ENCODE measurements around the gene CREB1.

CREB1 gene

DNA sequence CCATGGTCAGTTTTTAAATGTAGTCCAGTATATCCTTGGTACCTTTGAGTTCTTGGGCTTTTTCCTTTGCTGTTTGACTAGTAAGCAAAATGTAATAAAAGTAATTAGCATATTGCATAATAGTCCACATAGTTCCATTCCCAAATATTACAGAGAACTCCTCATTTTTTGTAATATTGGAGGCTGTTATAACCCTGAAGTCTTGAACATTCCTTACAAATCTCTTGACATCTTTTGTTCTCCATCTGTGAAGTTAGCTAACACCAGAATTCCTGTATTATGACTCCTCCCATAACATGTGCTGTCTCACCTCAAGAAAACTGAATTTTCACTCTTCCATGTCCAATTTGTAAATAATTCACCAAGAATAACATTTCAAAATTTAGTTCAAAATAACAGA is 17.1 kb downstream of the CREB1 start:
- FAIRE-seq = no peak

DNA sequence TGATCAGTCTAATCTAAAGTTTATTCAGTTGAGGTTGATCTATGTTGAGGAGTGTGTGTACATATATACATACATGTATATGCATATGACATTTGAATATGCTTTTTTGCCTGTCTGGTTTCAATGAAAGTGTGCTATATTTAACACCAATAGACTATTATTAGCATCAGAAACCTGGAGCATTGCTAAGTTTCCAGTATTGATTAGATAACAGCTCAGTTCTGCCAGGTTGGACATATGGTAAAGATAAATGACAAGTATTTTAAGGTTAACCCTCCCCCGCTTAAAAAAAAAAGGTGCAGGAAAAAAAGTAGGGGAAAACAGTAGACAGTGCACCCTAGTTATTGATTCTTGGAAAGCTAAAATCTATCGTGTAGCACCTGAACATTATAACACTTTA is 19.4 kb downstream of the CREB1 start:
- no peak for FAIRE-seq

DNA sequence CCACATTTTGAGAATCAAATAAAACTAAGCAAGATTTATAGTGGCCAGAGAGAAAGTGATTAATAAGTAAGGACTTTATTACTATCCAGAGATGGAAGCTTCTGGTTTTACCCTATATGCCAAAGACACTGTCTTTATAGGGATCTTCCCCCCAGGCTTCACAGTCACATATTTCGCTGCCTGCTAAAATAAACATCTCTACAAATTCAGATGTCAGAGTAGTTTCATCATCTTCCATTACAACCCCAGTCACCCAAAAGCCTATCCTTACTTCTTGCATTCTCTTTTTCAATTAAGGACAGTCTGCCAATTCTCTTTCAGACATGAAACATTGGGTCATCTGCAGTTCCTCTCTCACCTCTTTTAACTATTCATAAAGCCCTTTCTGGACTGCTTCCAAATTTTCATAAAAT is 28.3 kb downstream of the CREB1 start:
- FAIRE-seq = peak; percentile 27

DNA sequence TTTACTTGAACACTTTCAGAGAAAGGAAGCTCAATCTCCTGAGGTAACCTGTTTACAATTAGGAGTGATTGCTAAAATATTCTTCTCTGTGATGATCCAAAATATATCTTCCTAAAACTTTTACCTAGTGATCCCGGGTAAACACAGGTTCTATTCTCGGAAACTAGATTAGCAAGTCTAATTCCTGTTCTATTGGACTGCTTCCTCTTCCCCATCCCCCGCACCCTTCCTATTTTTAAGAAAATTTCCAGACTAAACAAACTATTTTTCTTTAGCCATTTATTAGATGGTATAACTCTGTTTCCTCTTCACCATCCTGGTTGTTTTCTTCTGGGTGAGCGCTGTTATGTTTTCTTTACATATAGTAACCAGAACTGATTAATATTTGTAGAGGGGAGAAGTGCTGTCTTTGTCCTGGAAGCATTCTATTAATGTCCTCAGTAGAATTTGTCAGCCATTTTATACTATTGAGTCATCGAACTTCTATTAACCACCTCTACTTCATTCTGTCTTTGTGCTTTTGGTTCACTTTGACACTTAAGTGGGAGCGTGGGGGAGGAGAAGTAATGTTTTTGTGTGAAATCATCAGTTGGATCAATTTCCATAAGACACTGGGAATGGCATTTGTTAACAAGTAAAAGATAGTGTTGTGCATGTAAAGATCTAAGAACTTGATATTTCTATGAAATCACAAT is 31.8 kb downstream of the CREB1 start:
- no peak for FAIRE-seq

DNA sequence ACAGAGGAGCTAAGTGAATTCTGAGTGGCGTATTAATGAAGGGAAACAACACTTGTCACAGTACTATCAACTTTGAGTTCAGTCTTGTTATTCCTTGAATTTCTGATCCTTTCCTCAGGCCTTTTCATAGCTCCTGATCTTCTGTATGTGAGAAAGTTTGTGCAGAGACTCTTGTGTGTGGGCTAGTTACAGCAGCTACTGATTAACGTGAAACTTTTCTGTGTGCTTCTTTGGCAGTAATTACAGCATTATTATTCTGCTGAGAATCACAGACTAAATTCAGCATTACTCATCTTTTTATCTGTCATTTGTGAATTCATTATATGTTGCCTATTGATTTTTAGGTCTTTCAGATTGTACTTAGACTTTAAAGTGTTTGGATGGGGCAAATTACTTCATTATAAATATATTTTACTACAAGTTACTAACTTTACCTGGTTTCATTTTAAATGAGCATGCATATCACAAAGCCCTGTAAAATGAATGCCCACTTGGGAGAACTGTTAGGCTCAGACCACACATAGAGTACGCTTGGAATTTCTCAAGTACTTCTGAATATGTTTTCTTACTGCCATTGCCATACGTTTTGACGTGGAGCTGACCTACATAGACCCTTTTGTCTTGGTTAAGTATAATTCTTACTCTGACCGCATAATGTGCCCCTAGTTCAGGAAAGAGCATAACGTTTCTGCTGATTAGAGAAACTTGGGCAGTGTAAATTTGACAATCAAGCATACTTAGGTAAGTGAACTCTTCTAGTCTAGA is 36.2 kb downstream of the CREB1 start:
- no peak for FAIRE-seq

DNA sequence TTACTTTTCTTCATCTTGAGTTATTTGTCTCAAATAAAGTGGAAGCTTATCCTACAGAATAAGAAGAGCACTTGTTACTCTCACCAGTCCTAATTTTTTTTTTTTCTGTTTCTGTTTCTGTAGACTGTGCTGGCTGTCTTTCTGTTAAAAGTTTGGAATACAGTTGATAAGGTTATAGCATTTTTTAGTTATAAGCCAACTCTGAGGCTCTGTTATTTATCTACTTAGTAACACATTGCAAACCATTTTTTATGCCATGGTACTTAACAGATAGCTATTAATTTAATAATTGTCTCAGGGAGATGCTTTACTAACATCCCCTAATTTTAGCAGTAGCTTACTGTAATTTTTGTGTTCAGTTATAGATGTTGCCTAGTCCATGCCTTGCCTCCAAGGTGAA is 37.9 kb downstream of the CREB1 start:
- no peak for FAIRE-seq

DNA sequence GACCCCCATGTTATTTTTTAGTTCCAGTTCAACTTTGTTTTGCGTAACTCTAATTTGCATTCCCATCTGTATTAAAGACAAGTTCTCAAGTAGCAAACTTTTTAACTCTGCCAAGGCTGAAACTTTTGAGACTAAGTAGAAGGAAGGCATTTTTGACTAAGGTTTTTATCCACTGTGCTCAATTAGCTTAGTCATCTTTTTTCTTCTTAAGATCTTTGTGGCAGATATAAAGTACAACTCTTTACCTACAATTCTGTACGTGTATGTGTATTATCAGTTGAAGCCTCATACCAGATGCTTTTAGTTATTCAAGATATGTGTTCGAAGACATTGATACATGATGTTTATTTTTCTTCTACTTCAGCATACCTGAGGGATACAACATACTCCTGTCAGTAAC is 41.6 kb downstream of the CREB1 start:
- no peak for FAIRE-seq

DNA sequence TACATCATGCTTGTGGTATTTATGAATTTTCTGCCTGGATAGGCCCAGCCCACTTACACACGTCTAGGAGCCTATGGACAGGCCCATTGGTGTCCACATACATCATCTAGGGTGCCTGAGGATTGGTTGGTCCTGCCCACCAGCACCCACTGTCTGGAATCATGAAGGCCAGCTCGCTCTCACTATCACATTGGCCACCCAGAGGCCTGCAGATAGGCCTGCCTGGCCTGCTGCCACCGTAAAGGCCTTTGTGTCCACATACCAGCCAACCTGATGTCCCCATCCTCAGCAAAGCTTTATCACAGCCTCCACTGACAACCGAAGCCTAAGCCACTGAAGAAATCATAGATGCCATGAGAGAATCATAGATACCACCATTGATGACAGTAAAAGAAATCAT is 55.2 kb downstream of the CREB1 start:
- FAIRE-seq = no peak

DNA sequence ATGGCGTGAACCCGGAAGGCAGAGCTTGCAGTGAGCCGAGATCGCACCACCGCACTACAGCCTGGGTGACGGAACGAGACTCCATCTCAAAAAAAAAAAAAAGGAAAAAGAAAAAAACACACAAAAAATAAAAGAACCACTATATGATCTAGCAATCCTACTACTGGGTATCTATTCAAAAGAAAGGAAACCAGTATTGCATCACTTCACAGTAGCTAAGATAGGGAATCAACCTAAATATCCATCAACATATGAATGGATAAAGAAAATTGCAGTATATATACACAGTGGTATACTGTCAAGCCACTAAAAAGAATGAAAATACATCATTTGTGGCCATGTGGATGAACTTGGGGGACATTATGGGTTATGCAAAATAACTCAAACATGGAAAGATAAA is 57.5 kb downstream of the CREB1 start:
- FAIRE-seq = no peak

DNA sequence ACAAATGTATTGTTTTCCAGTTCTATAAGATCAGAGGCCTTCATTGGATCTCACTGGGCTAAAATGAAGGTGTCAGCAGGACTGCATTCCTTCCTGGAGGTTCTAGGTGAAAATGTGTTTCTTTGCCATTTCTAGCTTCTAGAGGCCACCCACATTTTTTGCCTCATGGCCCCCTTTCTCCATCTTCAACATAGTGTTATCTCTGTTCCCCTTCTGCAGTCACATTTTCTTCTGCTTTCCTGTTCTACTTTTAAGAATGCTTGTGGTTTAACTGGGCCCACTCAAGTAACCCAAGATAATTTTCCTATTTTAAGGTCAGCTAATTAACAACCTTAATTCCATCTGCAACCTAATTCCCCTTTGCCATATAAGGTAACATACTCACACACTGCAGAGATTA is 59.4 kb downstream of the CREB1 start:
- no peak for FAIRE-seq

DNA sequence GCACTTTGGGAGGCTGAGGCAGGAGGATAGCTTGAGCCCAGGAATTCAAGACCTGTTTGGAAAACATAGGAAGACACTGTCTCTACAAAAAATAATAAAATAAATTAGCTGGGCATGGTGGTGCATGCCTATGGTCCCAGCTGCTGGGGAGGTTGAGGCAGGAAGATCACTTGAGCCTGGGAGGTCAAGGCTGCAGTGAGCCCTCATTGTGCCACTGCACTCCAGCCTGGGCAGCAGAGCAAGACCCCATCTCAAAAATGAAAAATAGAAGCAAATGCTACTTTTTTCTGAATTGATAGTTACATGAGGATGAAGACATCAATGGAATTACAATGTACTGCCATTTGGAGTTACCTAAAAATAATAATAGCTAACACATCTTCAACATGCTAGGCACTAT is 63.5 kb downstream of the CREB1 start:
- no peak for FAIRE-seq

DNA sequence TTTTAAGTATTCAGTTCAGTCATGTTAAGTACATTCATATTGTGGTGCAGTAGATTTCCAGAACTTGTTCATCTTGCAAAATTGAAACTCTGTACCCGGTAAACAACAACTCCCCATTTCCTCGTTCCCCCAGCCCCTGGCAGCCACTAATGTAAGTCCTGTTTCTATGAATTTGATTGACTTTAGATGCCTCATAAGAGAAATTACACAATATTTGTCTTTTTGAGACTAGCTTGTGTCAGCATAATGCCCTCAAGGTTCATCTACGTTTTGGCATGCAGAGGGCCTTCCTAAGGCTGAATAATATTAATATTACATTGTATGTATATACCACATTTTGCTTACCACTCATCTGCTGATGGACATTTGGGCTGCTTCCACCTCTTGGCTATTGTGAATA is 64.5 kb downstream of the CREB1 start:
- no peak for FAIRE-seq

DNA sequence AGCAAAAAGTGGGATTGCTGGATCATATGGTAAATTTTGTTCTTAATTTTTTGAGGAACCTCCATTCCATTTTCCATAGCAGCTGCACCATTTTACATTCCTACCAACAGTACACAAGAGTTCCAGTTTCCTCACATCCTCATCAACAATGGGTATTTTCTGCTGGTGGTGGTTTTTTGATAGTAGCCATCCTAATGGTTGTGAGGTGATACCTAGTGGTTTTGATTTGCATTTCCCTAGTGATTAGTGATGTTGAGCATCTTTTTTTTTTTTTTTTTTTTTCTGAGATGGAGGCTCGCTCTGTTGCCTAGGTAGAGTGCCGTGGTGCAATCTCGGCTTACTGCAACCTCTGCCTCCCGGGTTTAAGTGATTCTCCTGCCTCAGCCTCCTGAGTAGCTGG is 65.0 kb downstream of the CREB1 start:
- FAIRE-seq = no peak

DNA sequence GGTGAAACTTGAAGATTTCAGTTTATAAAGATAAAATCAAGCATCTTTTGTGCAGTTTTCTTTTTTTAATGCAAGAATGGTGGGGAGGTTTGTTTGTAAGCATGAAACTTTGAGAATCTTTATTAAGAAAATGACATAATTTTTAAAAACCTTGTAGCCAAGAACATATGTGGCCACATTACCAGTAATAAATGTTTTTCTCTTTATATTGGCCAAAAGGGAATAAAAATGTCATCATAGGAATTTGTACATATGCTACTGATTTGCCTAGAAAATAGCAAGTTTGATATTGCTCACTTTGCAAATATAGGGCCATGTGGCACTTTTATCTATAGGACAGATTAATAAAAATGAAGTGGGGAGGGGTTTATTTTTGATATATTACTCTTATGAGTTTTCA is 69.9 kb downstream of the CREB1 start:
- no peak for FAIRE-seq

DNA sequence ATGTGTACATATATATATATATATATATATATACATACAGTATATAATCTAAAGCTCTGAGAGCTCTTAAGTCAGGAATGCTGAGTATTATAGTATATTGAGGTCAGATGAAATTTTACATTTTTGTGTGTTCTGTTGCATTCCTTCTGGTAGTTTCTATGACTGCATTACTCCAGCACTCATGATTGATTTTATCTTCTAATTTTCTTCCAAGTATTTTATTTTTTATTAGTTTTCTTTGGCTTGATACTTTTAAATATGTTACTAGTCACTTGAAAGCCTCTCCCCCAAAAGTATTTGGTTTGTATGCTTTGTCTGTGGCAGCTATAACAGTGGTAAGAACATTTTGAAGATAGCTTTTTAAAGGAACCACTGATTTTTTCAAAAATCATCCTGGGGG is 70.5 kb downstream of the CREB1 start:
- FAIRE-seq = no peak

DNA sequence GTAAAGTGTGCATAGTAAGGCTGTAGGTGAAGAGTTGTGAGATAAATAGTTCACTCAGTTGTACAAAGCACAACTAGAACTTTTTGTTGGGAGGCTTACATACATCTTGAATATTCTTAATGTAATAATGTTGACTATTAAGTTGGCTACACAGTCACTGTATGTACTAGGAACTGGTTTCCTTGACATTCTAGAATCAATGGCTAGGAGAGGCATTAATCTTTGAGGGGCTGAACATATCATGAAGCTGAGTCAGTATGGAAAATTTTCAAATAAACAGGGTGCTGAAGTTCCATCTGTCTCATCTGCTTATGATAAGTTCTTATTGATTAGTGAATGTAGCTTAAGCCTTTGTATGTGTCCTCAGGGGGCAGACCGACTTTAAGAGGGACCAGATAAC is 72.0 kb downstream of the CREB1 start:
- peak; percentile 64 for FAIRE-seq

DNA sequence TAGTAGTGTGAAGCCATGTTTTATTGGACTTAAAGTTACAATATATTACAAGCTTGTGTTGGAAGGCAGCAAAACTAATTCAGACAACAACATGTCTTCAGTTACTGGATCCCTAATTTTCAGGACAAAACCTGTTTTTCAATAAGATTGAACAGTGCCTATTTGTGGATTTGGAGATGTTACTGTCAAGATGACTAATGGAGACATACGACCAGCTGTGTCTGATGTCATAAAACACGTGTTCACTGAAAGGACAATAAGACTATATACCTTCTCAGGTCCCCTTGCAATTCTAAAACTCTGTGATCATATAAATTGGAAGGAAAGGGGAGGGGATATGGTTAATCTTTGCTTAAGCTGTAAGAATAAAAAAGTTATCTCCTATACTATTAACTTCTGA is 73.7 kb downstream of the CREB1 start:
- FAIRE-seq = no peak

DNA sequence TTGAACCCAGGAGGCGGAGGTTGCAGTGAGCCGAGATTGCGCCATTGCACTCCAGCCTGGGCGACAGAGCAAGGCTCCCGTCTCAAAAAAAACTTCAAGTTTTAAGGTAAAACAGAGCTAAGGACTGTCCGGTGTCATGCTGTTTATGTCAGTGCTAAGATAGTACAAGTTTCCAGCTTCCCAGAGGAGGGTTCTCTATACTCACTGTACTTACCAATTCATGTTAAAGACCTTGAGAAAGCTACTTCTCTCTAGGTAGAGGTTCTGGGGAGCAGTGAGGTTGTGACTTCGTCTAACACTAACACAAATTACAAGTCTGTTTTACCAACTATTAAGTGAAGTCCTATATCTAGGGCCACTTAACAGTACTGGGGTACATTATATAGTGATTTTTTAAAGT is 76.6 kb downstream of the CREB1 start:
- FAIRE-seq = no peak

DNA sequence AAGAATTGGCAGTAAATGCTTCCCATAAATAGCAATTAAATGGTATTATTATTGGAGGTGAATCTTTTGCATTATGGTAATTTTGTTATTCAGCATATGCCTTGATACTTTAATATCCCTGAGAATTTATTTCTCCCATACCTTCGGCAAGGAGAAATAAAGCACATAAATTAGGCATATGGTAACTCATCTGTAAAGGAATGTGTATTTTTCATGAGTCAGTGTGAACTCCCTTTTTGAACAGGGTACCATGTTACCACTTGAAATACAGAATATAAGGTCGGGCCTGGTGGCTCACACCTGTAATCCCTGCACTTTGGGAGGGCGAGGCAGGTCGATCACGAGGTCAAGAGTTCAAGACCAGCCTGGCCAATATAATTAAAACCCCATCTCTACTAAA is 77.1 kb downstream of the CREB1 start:
- FAIRE-seq = no peak

DNA sequence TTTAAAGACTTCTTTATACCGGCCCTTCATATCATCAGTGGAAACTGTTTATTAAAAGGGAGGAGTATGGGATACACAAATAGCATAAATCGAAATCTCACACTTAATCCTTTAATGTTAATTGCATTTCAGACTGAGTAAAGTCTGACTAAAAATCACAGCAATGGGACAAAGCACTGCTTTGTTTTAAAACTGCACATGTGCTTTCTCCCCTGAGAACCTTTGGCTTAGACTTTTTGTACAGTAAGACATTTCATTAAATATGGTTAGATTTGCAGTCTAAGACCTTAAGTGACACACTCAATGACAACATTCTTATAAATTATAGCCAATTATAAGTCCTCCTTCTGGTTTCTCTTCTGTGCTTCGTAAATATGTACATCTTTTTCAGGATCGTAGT is 83.0 kb downstream of the CREB1 start:
- FAIRE-seq = no peak

DNA sequence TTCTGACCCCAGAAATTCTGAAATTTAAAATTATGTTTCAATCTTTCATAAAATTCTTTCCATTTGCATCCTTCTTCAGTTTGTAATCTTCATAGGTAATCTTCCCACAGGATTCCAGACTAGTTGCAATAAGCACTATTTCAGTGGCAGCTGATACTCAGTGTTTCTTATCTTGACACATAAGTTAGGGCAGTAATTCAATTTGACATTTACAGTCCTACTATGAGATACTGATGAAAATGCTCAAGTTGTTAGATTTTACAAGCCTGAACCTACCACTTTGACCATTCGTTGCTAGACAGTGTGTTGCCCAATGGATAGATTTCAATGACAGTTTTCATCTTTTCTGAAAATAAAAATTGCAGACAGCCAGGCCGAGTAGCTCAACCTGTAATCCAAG is 85.1 kb downstream of the CREB1 start:
- no peak for FAIRE-seq

DNA sequence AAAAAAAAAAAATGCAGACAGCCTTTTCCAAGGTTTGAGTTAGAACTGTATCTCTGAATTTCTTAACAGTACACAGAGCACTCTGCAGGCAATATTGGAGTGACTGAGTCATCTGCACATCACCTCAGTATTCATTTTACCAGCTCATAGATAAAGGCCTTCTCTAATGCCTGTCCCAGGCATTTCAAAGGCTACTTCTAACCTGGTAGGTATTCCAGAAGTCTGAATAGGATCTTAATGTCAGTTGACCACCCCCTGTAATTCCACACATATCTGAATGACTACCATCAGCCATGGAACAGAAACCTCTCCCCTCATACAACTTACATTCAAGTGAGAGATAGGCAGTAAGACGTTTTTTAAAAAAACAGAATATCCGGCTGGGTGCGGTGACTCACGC is 86.4 kb downstream of the CREB1 start:
- FAIRE-seq = no peak

DNA sequence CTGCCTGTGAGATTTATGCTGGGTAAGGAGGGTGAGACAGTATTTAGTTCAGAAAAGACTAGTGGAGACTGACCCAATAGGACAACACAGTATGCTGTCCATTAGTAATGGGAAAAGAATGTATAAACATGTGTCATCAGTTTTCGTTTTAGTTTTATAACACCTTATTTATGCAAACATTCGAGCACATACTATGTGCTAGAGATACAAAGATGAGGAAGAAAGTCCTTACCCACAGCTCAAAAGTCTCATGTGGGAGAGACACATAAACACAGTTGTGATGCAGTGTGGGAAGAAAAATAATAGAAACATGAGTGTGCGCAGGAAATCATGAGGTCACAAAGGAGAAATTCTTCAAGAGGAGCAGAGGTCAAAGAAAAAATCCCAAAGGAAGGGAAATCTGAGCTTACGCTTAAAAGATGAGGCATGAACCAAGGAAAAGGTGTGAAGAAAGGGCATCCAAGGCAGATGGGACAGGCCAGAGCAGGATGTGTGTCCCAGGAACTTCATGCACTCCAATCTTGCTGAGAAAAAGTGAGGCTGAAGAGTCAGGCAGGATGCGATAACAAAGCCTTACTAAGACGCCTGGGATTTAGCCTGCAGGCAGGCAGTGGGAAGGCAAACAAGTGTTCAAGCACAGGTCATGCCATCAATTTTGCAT is 87.4 kb downstream of the CREB1 start:
- FAIRE-seq = no peak

DNA sequence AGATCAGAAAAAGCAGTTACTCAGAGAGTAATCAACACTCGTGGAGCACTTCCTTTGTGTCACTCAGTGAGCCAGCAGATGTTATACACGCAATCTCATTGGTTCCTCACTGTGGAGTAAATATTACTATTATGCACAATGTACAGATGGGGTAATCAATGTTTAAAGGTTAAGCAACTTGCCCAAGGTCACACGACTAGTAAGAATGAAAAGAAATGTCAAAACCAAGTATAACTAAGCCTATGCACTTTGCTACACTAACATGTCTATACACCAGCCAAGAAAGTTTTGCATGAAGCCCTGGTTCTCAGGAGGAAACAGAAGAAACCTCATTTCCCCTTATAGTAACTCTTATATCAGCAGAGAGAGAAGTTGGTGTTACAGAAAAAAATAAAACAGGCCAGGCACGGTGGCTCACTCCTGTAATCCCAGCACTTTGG is 90.0 kb downstream of the CREB1 start:
- FAIRE-seq = no peak

Measured in islet of Langerhans (tissue), 1 donor.